HEK293 (cell line): ENCODE data around the gene ANKRD13A.

Source experiments
- MEIS1 ChIP-seq: sonication (generic); formaldehyde crosslinking; IDR thresholded peaks from 2 replicates; pipeline ENCODE4 v1.8.1; 2022; ENCODE audit warnings: missing genetic modification reagents, mild to moderate bottlenecking, borderline replicate concordance
- OVOL3 ChIP-seq: fragments of 450-650 bp; formaldehyde crosslinking; IDR thresholded peaks from 2 replicates; pipeline ENCODE4 v1.5.1; 2016; ENCODE audit warnings: missing biosample characterization, missing genetic modification characterization
- SP2 ChIP-seq: fragments of 450-650 bp; formaldehyde crosslinking; IDR thresholded peaks from 2 replicates; pipeline ENCODE4 v1.5.1; 2016; ENCODE audit warnings: missing biosample characterization, missing genetic modification characterization
- SP7 ChIP-seq: fragments of 450-650 bp; formaldehyde crosslinking; IDR thresholded peaks from 2 replicates; pipeline ENCODE4 v1.5.1; 2016; ENCODE audit warnings: missing biosample characterization, missing genetic modification characterization
- ZNF121 ChIP-seq: fragments of 450-650 bp; formaldehyde crosslinking; IDR thresholded peaks from 2 replicates; pipeline ENCODE4 v1.5.1; 2016; ENCODE audit warnings: missing biosample characterization, missing genetic modification characterization
- ZNF202 ChIP-seq: fragments of 450-650 bp; formaldehyde crosslinking; IDR thresholded peaks from 2 replicates; pipeline ENCODE4 v1.5.1; 2016; ENCODE audit warnings: missing biosample characterization, missing genetic modification characterization, borderline replicate concordance
- ZNF211 ChIP-seq: fragments of 450-650 bp; formaldehyde crosslinking; IDR thresholded peaks from 2 replicates; pipeline ENCODE4 v1.5.1; 2016; ENCODE audit warnings: low read depth, missing biosample characterization, missing genetic modification characterization
- ZNF24 ChIP-seq: fragments of 450-650 bp; formaldehyde crosslinking; IDR thresholded peaks from 2 replicates; pipeline ENCODE4 v1.5.1; 2016; ENCODE audit warnings: missing biosample characterization, missing genetic modification characterization
- ZNF292 ChIP-seq: fragments of 450-650 bp; formaldehyde crosslinking; IDR thresholded peaks from 2 replicates; pipeline ENCODE4 v1.5.1; 2016; ENCODE audit warnings: low read depth, missing biosample characterization, missing genetic modification characterization, borderline replicate concordance
- ZNF394 ChIP-seq: fragments of 450-650 bp; formaldehyde crosslinking; IDR thresholded peaks from 2 replicates; pipeline ENCODE4 v1.5.1; 2016; ENCODE audit warnings: missing biosample characterization, missing genetic modification characterization, mild to moderate bottlenecking, moderate library complexity, borderline replicate concordance
- ZNF501 ChIP-seq: fragments of 450-650 bp; formaldehyde crosslinking; IDR thresholded peaks from 2 replicates; pipeline ENCODE4 v1.5.1; 2016; ENCODE audit warnings: missing biosample characterization, missing genetic modification characterization
- ZNF610 ChIP-seq: fragments of 450-650 bp; formaldehyde crosslinking; IDR thresholded peaks from 2 replicates; pipeline ENCODE4 v1.5.1; 2016; ENCODE audit warnings: missing biosample characterization, missing genetic modification characterization, borderline replicate concordance
- ZNF670 ChIP-seq: fragments of 450-650 bp; formaldehyde crosslinking; IDR thresholded peaks from 2 replicates; pipeline ENCODE4 v1.5.1; 2016; ENCODE audit warnings: missing biosample characterization, missing genetic modification characterization, low read depth
- ZSCAN23 ChIP-seq: fragments of 450-650 bp; formaldehyde crosslinking; IDR thresholded peaks from 2 replicates; pipeline ENCODE4 v1.5.1; 2016; ENCODE audit warnings: missing biosample characterization, missing genetic modification characterization
- ZXDB ChIP-seq: fragments of 450-650 bp; formaldehyde crosslinking; IDR thresholded peaks from 2 replicates; pipeline ENCODE4 v1.5.1; 2016; ENCODE audit warnings: missing biosample characterization, missing genetic modification characterization
- TF ChIP-seq, protein P1 (sequence below): fragments of 450-650 bp; formaldehyde crosslinking; IDR thresholded peaks from 2 replicates; pipeline ENCODE4 v1.5.1; 2016; ENCODE audit warnings: missing biosample characterization, missing genetic modification characterization
- TF ChIP-seq, protein P2 (sequence below): fragments of 450-650 bp; formaldehyde crosslinking; IDR thresholded peaks from 2 replicates; pipeline ENCODE4 v1.5.1; 2016; ENCODE audit warnings: missing biosample characterization, missing genetic modification characterization
- TF ChIP-seq, protein P3 (sequence below): fragments of 450-650 bp; formaldehyde crosslinking; IDR thresholded peaks from 2 replicates; pipeline ENCODE4 v1.5.1; 2017; ENCODE audit warnings: missing biosample characterization, missing genetic modification characterization
- TF ChIP-seq, protein P4 (sequence below): fragments of 450-650 bp; formaldehyde crosslinking; IDR thresholded peaks from 2 replicates; pipeline ENCODE4 v1.5.1; 2016; ENCODE audit warnings: missing biosample characterization, missing genetic modification characterization
- TF ChIP-seq, protein P5 (sequence below): fragments of 450-650 bp; formaldehyde crosslinking; IDR thresholded peaks from 2 replicates; pipeline ENCODE4 v1.5.1; 2016; ENCODE audit warnings: missing biosample characterization, missing genetic modification characterization
- TF ChIP-seq, protein P6 (sequence below): fragments of 450-650 bp; formaldehyde crosslinking; IDR thresholded peaks from 2 replicates; pipeline ENCODE4 v1.5.1; 2016; ENCODE audit warnings: missing biosample characterization, missing genetic modification characterization
- TF ChIP-seq, protein P7 (sequence below): fragments of 450-650 bp; formaldehyde crosslinking; IDR thresholded peaks from 2 replicates; pipeline ENCODE4 v1.5.1; 2017; ENCODE audit warnings: missing biosample characterization, missing genetic modification characterization
- TF ChIP-seq, protein P8 (sequence below): fragments of 450-650 bp; formaldehyde crosslinking; IDR thresholded peaks from 2 replicates; pipeline ENCODE4 v1.5.1; 2016; ENCODE audit warnings: missing biosample characterization, missing genetic modification characterization
- TF ChIP-seq, protein P9 (sequence below): fragments of 450-650 bp; formaldehyde crosslinking; IDR thresholded peaks from 2 replicates; pipeline ENCODE4 v1.5.1; 2016; ENCODE audit warnings: missing biosample characterization, missing genetic modification characterization

The ANKRD13A gene

DNA sequence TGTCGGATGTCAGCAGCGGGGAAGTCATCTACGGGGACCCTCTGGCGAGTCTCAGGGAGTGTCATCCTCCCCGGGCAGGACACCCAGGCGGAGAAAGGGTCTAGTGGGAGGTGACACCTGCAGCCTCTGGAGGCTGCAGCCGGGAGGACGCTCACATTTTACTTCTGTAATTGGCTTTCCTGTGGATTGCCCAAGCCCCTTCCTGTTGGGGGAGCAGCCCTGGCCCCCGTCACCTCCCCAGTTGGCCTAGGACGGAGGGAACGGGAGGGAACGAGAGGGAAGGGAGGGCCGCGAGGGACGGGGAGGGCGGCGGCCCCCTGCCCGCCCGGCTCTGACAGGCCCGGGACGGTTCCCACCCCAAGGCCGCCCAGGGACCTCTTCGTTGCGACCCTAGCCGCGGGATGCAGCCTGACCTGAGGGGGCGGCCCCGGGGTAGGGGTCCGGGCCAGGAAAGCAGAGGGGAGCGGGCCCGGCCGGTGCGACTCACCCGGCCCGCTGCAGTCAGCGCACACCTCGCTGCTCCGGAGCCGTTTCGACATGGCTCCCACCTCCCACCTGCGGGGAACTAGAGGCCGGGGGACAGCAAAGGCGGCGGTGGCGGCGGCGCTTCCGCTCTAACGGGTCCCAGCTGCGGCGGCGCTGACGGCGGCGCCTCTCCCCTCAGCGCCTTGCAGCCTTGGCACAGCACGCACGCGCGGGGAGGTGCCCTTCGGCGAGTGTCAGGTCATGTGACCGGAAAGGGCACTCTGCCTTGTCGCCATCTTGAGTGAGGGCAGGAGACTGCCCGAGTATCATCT is 3.3 kb upstream of the ANKRD13A start, which contains the start of gene GIT2 (continued):
- TF ChIP-seq, protein P1, sequence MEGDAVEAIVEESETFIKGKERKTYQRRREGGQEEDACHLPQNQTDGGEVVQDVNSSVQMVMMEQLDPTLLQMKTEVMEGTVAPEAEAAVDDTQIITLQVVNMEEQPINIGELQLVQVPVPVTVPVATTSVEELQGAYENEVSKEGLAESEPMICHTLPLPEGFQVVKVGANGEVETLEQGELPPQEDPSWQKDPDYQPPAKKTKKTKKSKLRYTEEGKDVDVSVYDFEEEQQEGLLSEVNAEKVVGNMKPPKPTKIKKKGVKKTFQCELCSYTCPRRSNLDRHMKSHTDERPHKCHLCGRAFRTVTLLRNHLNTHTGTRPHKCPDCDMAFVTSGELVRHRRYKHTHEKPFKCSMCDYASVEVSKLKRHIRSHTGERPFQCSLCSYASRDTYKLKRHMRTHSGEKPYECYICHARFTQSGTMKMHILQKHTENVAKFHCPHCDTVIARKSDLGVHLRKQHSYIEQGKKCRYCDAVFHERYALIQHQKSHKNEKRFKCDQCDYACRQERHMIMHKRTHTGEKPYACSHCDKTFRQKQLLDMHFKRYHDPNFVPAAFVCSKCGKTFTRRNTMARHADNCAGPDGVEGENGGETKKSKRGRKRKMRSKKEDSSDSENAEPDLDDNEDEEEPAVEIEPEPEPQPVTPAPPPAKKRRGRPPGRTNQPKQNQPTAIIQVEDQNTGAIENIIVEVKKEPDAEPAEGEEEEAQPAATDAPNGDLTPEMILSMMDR (tag by site-specific recombination): peak; percentile 43; the same call in 1 of the 2 replicates
- TF ChIP-seq ZSCAN23 (tag by site-specific recombination) (no peak), ZNF610 (tag by site-specific recombination) (no peak), SP7 (peak; percentile 69), ZNF501 (tag by site-specific recombination) (0 out of 2 replicates have a peak, but pooled peaks have one; percentile 72), ZXDB (tag by site-specific recombination) (peak; percentile 64), ZNF24 (tag by site-specific recombination) (no peak), SP2 (tag by site-specific recombination) (peak; percentile 50), ZNF202 (tag by site-specific recombination) (no peak), MEIS1 (no peak), ZNF211 (no peak), ZNF292 (tag by site-specific recombination) (no peak), OVOL3 (peak; percentile 79; the same call in 1 of the 2 replicates), ZNF670 (no peak), ZNF121 (tag by site-specific recombination) (peak; percentile 26; the same call in 1 of the 2 replicates), ZNF394 (tag by site-specific recombination) (no peak; the same call in 1 of the 2 replicates)
- TF ChIP-seq, protein P2, sequence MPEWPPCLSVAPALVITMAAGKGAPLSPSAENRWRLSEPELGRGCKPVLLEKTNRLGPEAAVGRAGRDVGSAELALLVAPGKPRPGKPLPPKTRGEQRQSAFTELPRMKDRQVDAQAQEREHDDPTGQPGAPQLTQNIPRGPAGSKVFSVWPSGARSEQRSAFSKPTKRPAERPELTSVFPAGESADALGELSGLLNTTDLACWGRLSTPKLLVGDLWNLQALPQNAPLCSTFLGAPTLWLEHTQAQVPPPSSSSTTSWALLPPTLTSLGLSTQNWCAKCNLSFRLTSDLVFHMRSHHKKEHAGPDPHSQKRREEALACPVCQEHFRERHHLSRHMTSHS (tag by site-specific recombination): no peak
- TF ChIP-seq, protein P3, sequence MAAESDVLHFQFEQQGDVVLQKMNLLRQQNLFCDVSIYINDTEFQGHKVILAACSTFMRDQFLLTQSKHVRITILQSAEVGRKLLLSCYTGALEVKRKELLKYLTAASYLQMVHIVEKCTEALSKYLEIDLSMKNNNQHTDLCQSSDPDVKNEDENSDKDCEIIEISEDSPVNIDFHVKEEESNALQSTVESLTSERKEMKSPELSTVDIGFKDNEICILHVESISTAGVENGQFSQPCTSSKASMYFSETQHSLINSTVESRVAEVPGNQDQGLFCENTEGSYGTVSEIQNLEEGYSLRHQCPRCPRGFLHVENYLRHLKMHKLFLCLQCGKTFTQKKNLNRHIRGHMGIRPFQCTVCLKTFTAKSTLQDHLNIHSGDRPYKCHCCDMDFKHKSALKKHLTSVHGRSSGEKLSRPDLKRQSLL (tag by site-specific recombination): peak; percentile 66; the same call in 1 of the 2 replicates
- TF ChIP-seq, protein P4, sequence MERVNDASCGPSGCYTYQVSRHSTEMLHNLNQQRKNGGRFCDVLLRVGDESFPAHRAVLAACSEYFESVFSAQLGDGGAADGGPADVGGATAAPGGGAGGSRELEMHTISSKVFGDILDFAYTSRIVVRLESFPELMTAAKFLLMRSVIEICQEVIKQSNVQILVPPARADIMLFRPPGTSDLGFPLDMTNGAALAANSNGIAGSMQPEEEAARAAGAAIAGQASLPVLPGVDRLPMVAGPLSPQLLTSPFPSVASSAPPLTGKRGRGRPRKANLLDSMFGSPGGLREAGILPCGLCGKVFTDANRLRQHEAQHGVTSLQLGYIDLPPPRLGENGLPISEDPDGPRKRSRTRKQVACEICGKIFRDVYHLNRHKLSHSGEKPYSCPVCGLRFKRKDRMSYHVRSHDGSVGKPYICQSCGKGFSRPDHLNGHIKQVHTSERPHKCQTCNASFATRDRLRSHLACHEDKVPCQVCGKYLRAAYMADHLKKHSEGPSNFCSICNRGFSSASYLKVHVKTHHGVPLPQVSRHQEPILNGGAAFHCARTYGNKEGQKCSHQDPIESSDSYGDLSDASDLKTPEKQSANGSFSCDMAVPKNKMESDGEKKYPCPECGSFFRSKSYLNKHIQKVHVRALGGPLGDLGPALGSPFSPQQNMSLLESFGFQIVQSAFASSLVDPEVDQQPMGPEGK (tag by site-specific recombination): peak; percentile 86
- TF ChIP-seq, protein P5, sequence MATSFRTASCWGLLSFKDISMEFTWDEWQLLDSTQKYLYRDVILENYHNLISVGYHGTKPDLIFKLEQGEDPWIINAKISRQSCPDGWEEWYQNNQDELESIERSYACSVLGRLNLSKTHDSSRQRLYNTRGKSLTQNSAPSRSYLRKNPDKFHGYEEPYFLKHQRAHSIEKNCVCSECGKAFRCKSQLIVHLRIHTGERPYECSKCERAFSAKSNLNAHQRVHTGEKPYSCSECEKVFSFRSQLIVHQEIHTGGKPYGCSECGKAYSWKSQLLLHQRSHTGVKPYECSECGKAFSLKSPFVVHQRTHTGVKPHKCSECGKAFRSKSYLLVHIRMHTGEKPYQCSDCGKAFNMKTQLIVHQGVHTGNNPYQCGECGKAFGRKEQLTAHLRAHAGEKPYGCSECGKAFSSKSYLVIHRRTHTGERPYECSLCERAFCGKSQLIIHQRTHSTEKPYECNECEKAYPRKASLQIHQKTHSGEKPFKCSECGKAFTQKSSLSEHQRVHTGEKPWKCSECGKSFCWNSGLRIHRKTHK (tag by site-specific recombination): no peak
- TF ChIP-seq, protein P6, sequence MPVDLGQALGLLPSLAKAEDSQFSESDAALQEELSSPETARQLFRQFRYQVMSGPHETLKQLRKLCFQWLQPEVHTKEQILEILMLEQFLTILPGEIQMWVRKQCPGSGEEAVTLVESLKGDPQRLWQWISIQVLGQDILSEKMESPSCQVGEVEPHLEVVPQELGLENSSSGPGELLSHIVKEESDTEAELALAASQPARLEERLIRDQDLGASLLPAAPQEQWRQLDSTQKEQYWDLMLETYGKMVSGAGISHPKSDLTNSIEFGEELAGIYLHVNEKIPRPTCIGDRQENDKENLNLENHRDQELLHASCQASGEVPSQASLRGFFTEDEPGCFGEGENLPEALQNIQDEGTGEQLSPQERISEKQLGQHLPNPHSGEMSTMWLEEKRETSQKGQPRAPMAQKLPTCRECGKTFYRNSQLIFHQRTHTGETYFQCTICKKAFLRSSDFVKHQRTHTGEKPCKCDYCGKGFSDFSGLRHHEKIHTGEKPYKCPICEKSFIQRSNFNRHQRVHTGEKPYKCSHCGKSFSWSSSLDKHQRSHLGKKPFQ (tag by site-specific recombination): peak; percentile 47; the same call in 1 of the 2 replicates
- TF ChIP-seq, protein P7, sequence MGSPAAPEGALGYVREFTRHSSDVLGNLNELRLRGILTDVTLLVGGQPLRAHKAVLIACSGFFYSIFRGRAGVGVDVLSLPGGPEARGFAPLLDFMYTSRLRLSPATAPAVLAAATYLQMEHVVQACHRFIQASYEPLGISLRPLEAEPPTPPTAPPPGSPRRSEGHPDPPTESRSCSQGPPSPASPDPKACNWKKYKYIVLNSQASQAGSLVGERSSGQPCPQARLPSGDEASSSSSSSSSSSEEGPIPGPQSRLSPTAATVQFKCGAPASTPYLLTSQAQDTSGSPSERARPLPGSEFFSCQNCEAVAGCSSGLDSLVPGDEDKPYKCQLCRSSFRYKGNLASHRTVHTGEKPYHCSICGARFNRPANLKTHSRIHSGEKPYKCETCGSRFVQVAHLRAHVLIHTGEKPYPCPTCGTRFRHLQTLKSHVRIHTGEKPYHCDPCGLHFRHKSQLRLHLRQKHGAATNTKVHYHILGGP: no peak
- TF ChIP-seq, protein P8, sequence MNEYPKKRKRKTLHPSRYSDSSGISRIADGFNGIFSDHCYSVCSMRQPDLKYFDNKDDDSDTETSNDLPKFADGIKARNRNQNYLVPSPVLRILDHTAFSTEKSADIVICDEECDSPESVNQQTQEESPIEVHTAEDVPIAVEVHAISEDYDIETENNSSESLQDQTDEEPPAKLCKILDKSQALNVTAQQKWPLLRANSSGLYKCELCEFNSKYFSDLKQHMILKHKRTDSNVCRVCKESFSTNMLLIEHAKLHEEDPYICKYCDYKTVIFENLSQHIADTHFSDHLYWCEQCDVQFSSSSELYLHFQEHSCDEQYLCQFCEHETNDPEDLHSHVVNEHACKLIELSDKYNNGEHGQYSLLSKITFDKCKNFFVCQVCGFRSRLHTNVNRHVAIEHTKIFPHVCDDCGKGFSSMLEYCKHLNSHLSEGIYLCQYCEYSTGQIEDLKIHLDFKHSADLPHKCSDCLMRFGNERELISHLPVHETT: no peak
- TF ChIP-seq, protein P9, sequence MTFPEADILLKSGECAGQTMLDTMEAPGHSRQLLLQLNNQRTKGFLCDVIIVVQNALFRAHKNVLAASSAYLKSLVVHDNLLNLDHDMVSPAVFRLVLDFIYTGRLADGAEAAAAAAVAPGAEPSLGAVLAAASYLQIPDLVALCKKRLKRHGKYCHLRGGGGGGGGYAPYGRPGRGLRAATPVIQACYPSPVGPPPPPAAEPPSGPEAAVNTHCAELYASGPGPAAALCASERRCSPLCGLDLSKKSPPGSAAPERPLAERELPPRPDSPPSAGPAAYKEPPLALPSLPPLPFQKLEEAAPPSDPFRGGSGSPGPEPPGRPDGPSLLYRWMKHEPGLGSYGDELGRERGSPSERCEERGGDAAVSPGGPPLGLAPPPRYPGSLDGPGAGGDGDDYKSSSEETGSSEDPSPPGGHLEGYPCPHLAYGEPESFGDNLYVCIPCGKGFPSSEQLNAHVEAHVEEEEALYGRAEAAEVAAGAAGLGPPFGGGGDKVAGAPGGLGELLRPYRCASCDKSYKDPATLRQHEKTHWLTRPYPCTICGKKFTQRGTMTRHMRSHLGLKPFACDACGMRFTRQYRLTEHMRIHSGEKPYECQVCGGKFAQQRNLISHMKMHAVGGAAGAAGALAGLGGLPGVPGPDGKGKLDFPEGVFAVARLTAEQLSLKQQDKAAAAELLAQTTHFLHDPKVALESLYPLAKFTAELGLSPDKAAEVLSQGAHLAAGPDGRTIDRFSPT: peak; percentile 97
